CD4-positive, alpha-beta T cell treated with Interleukin-4 for 4 hours (primary cell): ENCODE results near the gene TRIM9.

Experiments
- DNase-seq: peaks from one replicate; pipeline ENCODE4 v3.0.0-alpha.2; 2020

Gene TRIM9

DNA sequence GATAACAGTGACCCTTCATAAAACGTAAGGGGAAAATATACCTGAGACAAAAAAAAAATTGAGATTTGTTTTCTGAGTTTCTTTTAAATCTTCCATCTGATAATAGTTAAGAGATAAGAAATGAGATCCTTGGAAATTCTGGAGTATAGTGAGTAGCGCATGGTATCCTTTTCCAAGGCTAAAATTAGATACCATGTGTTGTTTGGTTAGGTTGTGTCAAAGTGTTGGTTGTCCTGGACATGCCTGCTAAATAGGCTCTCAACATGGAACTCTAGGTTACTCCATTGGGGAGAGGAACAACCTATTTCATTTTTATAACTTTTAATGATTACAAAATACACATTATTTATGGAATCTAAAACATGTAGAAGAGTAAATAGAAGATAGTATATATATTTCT lies 165.4 kb downstream of the TRIM9 start:
- DNase-seq, result no peak

DNA sequence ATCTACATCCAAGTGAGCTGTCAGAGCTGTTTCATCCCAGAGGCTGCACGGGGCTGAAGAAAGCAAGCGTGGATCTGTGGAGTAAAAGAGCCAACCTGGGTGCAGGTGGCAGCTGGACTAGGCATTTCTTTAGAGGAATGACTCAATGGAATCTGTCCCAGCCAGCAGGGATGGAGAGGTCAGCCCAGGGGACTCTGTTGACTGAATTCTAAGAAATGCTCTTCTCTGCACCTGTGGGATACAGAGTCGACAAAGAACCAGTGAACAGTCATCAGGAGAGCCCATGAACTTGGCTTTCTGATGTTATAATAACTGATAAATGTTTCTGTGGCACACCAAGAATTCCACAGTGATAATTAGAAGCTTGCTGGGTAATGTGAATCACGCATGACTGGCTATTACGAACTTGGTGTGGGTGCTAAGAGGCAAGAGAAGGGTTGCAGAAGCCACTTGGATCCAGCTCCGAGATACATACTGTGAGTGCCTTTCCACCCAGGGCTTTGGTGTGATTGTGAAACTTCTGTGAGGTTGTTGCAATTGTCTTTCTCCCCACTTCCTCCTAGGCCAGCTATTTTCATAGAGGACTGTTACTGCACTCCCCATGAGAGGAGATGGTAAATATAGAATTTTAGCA lies 166.8 kb downstream of the TRIM9 start:
- DNase-seq, result no peak

DNA sequence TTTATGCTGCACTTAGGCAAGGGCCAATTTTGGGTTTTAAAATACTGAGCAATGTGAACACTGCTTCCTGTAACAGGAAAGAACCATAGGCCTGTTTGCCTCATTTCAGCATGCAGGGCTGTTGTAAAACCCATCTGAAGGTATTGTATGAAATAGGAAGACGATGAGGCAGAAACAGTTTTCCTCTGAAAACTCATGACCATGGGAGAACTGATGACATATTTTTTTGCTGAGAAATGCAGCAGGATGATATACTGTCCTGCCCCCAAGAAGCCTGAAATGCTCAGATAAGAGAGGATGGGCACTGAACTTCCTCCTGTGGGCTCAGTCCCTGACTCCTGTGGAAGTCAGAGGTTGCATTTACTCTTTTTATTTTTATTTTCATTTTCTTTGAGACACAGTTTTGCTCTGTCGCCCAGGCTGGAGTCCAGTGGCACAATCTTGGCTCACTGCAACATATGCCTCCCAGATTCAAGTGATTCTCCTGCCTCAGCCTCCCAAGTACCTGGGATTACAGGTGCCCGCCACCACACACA lies 168.0 kb downstream of the TRIM9 start:
- DNase-seq, result no peak
